Neural progenitor cell (in vitro differentiated cells): ENCODE data around the gene RNF213.
A peak's percentile ranks its signal among the peaks of the same experiment; 100 is the strongest.

ENCODE experiments used
- EZH2 ChIP-seq: fragments of 200-600 bp; sonication (generic); IDR thresholded peaks from 2 replicates; pipeline ENCODE4 v1.6.1; 2017; ENCODE audit warnings: antibody characterized with exemption, mild to moderate bottlenecking, moderate library complexity
- TF ChIP-seq, protein P1 (sequence below): fragments of 200-600 bp; sonication (generic); IDR thresholded peaks from 2 replicates; pipeline ENCODE4 v1.5.1; 2017; ENCODE audit warnings: antibody characterized with exemption, mild to moderate bottlenecking

DNA sequence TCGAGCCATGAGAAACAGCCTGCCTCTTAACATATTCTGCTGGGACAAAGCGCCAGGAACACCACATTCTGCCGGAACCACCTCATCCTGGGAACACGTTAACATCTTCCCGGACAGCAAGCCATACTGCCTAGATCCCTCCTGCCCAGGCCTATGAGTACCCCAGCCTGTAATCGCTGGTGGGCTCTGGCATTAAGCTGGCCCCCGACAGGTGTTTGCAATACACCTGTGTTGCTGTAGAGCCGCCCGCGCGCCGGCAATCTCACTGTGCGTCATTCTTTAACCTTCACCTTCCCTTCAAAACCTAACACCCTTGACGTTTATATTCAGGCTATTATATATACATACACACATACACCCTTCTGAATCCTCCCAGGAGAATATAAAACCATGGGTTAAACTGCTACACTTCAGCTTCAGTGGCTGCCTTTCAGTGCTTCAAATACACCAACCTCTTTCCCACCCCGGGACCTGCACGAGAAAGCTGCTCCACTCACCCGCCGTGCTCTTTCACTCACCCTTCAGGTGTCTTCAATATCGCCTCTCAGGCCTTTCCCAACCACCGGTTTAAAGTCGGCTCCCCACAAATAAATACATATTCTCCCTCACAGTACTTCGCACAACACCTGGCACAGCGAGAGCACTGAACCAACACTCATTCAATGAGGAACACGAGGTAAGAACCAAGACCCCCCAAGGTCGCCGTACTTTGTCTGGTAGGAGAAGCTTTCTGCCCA lies 153.3 kb downstream of the RNF213 start:
- peak; percentile 41 for TF ChIP-seq EZH2
- TF ChIP-seq, protein P1, sequence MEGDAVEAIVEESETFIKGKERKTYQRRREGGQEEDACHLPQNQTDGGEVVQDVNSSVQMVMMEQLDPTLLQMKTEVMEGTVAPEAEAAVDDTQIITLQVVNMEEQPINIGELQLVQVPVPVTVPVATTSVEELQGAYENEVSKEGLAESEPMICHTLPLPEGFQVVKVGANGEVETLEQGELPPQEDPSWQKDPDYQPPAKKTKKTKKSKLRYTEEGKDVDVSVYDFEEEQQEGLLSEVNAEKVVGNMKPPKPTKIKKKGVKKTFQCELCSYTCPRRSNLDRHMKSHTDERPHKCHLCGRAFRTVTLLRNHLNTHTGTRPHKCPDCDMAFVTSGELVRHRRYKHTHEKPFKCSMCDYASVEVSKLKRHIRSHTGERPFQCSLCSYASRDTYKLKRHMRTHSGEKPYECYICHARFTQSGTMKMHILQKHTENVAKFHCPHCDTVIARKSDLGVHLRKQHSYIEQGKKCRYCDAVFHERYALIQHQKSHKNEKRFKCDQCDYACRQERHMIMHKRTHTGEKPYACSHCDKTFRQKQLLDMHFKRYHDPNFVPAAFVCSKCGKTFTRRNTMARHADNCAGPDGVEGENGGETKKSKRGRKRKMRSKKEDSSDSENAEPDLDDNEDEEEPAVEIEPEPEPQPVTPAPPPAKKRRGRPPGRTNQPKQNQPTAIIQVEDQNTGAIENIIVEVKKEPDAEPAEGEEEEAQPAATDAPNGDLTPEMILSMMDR: no peak
